Activated CD8-positive, alpha-beta memory T cell treated with anti-CD3 and anti-CD28 coated beads for 24 hours (primary cell): Measurements from ENCODE around the gene DHRS7B.
"Not testable (repeated sequence)": the region's sequence is repeated elsewhere in the genome, so short reads cannot be mapped to it uniquely, and the experiment has no call there.

Experiments used
- DNase-seq: peaks from one replicate; pipeline ENCODE4 v3.0.0-alpha.2; 2020

The DHRS7B gene

DNA sequence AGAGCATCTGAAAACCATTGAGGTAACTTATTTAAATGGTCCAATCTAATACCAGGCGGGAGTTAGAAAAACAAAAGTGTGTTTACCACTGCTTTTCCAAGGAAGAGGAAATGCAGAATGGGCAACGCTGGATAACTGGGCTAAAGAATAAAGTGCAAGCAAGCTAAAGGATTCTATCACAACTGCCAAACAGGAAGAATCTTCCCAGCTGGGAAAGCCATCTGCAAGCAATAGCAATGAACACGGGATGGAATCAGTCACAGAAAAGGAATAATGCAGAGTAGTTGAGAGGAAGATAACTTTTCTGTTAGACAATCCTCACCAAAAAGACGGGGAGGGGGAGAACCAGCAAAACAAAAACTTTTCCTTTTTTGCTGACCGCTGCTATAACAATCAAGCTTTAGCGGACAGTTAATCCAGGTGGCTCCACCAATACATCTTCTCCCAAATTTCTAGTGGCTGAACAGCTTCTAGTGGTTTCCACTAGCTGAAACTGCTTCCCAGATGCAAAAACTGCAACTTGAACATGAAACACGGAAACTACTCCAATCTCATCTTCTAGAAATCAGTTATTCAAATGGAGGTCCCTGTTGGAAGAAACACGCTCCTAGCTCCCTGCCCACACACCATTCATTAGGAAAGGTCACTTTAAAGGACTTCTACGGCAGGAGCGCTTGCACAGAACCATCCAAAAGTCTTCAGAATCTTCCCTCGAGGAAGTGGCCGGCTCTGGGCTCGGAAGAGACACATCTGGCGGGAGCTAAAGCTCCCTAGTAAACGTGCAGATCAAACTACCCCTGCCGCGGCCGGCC, 86.3 kb downstream of the DHRS7B start:
- DNase-seq = no peak

GRCh38 chr17:21213638-21214014, 86.9 kb downstream of the DHRS7B start:
- no peak for DNase-seq

DNA sequence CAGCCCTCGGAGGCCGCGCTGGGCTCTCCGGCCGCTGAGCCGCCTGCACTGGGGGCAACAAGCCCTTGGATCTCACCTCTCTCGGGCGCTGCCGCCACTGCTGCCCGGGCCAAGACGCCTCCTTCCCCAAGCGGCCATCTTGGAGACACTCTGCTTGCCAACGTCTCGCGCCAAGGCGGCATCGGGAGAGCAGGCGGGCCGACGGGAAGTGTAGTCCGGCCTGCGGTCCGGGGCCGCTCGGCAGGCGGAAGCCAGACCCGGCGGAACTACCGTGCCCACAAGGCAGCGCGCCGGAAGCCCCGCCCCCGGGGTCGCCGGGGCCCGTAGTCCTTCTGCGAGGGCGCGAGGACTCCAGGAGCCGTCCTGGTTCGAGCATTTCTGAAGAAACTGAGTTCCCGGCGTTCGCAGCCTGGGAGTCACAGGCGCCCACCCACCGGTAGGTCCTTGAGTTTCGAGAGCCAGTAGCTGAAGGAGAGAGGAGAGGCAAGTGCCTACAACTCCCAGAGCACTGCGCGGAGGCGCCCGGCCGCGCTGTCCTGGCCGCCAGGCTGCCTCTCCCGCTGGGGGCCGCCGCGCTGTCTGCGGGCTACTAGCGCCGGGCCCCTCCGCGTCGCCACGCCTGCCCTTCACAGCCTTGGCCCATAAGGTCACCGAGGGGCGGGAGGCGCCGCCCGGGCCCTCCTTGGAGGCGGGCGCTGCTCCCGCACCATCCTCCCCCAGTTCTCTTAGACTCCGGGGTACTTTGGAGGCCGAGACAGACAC, 87.4 kb downstream of the DHRS7B start, which contains the start of gene TMEM11:
Gene TMEM11 (minus strand): TSS at position 147 of the 762 bp plus-strand sequence. CDS start 9 bp downstream, at position 138.
- peak; percentile 97 for DNase-seq

DNA sequence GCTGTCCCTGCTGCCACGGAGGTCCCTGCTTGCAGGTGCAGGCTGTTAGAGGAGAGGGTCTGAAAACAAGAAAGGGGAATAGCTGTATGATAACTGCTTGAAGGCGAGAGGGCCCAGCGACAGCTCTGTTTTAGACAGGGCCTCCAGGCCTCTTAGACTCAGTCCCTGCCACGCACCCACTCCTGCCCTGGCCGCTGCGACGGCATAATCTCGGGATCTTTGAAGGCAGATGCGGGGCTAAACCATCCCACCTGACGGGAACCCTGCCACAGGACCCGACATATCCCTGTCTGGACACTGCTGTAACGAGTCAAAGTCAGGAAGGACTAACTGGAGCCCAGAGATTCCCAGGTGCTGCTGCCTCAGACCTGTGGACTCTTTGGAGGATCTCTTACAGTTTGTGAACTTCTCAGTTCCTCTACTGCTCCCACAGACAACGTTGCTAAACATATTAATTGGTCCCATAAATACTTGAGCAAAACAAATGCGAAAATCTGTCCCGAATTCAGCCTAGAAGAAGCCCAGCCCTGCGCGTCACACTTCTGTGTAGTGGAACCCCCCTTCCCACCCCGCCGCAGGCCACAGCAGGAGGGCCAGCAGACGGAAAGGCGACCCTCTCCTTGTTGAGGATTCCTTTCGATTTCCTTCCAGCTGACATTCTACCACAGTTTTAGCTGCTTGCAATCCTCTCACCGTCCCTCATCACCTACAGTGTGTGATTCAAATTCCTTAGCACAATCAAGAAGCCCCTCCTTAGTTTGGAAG, 88.2 kb downstream of the DHRS7B start:
- DNase-seq = no peak

DNA sequence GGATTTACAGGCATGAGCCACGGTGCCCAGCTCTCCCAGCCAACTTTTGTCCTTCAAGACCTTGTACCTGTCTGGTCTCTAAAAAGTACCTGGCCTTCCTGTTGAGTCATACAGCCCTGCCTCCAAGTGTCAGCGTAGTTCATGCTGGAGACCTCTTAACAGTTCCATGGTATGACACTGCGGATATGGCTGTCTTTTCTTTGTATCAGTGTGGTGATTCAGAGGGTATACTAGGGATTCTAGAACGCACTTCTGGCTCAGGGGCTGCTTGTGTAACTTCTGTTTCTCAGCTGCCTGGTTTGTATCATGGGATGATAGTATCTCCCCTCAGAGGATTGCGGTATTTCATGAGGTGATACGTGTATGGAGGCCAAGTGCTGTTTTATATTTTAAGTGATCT, 89.2 kb downstream of the DHRS7B start:
- DNase-seq = no peak

DNA sequence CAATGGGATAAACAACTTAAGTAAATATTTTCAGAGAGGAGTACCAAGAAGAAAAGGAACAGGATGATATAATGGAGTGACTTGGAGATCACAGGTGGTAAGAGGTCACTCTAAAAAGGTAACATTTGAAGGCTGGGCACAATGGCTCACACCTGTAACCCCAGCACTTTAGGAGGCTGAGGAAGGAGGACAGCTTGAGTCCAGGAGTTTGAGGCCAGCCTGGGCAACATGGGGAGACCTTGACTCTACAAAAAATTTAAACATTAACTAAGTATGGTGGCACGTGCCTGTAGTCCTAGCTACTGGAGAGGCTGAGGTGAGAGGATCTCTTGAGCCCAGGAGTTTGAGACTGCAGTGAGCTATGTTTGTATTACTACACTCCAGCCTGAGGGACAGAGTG, 90.6 kb downstream of the DHRS7B start:
- DNase-seq = no peak

DNA sequence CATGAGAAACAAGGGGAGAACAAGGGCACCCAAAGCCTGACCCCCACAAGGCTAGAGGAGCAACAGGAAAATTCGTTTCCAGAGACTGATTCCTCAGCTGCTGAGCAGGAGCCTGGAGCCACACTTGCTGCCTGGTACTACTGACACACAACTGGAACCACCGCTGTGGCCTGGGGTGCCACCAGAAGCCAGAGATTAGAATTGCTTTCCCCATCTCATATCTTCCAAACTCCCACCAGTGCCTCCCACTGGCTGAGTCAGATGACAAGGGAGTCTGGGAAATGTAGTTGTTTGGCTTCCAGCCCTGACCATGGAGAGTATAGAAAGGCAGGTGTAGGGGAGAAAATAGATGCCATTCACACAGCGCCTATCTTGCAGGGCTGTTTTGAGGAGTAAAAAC, 91.3 kb downstream of the DHRS7B start:
- DNase-seq = peak; percentile 61

GRCh38 chr17:21218831-21219380, 92.1 kb downstream of the DHRS7B start:
- no peak for DNase-seq

- DNase-seq = no peak
These were observed 96.3 kb downstream of the DHRS7B start for GRCh38 chr17:21223086-21223485.

- not testable (repeated sequence) for DNase-seq
These were observed 100.5 kb downstream of the DHRS7B start for GRCh38 chr17:21227277-21227676.

DNA sequence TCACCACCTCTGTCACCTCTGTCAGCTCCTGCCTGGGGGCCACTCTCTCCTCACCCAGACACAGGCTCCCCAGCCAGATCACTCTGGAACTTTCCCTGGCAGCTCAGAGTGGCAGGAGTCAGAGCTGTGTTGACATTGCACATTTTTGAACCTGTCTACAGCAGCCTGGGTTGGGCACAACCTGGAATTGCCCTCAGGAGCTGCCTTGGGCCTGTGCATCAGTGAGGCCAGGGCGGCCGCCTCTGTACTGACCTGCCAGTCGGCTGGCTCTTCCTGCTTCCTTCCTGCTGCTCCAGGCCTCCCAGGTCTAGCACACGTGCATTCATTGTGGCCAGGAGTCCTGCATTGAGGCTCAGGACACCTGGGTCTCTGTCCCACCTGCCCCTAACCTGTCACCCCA, 101.3 kb downstream of the DHRS7B start:
- no peak for DNase-seq

DNA sequence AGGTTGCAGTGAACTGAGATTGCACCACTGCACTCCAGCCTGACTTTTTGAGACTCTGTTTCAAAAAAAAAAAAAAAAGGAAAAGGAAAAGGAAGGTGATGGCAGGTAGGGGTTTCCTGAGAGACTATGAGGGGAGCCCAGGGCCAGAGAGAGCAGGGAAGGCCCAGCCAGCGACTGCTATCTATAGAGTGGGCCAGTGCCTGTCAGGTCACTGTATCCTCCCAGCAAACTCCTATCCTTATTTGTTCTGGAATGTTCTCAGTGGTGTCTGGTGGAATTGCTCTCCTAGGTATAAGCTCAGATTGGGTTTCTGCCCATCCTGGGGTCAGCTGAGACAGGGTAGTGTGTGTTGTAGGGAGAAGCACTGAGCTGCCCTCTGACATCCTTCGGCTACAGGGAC, 102.1 kb downstream of the DHRS7B start:
- no peak for DNase-seq

DNA sequence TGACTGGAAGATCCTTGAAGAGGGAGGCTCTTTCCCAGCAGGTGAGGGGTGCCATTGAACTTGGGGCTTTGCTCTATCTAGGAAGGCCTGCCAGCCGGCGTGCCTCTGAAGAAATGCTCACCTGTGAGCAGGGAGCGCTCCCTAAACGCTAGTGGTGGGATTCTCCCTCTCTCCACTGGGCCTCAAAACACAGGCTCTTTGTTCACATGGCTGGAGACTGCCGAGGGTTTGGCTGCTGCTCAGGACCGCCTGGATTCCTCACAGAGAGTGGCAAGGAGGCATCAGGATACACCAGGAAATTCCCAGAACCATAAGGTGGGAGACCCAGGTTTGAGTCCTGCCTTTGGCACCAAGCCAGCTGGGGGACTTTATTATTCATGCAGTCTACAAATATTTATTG, 104.8 kb downstream of the DHRS7B start:
- no peak for DNase-seq

- DNase-seq = no peak
These were observed 105.4 kb downstream of the DHRS7B start for GRCh38 chr17:21232033-21232749.

DNA sequence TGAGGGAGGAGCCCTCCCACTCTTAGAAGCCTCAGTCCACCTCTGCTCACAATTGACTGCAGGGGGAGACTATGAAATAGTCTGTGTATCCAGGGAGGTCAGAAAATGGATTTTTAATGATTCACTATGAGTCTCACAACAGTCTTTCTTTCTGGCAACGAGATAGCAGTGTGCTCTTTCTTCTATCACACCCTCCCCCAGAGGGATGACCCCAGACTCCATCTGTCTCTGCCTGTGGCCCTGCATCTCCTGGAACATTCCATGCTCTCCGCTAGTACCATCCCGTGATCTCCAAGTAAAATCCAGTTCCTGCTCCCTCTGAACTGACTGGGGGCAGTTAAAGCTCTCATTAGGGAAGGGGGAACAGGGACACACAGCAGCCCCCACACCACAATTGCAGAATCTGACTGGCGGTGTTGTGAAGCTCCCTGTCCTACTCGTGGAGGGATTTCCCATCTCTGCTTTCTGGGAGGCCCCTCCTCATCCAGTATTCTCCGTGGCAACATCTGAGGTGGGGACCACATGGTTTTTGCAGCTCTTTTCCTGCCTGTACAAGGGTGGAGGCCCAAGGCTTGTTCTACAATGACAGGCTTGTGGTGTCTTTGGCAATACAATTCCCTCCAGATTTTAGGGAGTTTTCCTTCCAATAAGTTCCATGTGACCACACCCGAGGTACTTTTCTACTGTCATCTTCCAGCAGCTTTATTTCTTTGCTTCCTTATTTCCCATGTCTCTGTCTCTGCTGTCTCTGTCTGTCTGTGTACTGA, 107.0 kb downstream of the DHRS7B start:
- DNase-seq = no peak

- no peak for DNase-seq
These were observed 109.2 kb downstream of the DHRS7B start for GRCh38 chr17:21235921-21236320.

GRCh38 chr17:21239680-21240368, 113.1 kb downstream of the DHRS7B start:
- no peak for DNase-seq

DNA sequence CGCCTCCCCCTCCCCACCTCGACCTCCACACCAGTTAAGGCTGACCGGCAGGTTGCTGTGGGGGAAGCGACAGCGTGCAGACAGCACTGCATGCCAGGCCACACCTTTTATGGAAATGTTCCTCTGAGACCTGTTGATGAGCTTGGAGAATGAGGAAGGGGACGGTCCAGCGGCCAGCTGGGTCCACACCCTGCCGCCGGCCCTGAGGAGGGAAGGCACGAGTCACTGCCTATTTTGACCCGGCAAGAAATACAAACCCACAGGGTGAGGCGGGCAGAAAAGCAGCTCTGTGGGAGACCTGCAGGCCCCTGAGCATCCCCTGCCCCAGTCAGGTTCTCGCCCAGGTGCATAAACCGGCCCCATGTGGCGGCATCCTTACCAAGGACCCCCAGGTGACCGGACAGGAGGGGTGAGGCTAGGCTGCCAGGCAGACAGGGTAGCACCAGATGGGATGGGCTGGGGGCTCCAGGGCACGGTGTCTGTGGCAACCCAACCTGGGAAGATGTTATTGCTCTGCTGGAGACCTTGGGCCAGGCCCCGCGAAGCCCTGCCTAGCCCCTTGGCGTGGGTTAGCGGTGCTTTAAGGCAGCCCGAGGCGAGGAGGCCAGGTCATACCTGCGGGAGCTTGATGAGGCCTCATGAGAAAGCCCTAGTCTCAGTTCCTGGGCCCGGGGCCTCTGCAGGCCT, 113.7 kb downstream of the DHRS7B start:
- no peak for DNase-seq
